ENCODE results near the gene ASPHD2. TPM values are rescaled to one million over a fixed set of nuclear protein-coding genes. Genes with fewer than 3 reads are reported as not detected.

Gene ASPHD2
- total RNA-seq, 4 donors from 2014 or later = 0.20 to 2.2 (median 1.2) TPM

DNA sequence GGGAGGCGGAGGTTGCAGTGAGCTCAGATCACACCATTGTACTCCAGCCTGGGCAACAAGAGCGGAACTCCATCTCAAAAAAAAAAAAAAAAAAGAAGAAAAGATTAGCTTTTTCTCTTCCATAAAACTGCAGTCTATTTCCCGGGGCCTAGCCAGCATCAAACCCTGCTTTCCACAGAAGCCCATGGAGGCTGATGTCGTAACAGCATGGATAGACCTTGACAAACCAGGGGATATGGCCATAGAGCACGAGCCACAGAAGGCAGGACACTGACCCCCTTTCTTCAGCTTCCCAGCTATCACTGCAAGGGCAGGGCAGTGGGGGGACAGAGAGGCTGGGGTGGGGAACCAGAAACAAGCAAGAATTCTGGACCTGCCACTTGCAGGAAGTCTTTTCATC, 33.0 kb downstream of the ASPHD2 start:
- TF ChIP-seq EP300 (IDR thresholded peaks at IDR 0.05; ENCODE audit: low read depth) (no peak), POLR2AphosphoS5 (IDR thresholded peaks at IDR 0.05) (no peak), CTCF (IDR thresholded peaks at IDR 0.05) (no peak), POLR2A (IDR thresholded peaks at IDR 0.05) (no peak)
- intact Hi-C loops (cut with DNase I; ENCODE audit: low total_unique reads) (loop anchor here (5.0 kb wide), 1 partner anchor 660 kb away; no protein-coding TSS in a partner anchor), in situ Hi-C loops (cut with MboI; ENCODE audit: low pct_ligation_motif_present in 1 of 4, low pct_unique_long_range_greater_than_20kb in 1 of 4, low sequenced_read_pairs in 3 of 4) (loop anchor here in 2 of 4 donors (5.0 kb wide), 2 partner anchors 60 to 65 kb away; no protein-coding TSS in a partner anchor)
- Histone ChIP-seq H3K4me1 (no peaks in the 10 kb centered on the region), H3K9me3 (no peaks in the 10 kb centered on the region), H3K36me3 (peaks cover 0 to 42% (median 10%) of the 10 kb centered on the region in 4 donors), H3K27ac (no peak overlapping the region), H3K27me3 (no peaks in the 10 kb centered on the region), H3K4me3 (no peak overlapping the region)
- 89 to 95% methylated on average over 3 to 5 of the region's 5 CpGs for WGBS, 2 donors (ENCODE audit: low coverage in 1 of 2)
- DNase-seq = no peak

DNA sequence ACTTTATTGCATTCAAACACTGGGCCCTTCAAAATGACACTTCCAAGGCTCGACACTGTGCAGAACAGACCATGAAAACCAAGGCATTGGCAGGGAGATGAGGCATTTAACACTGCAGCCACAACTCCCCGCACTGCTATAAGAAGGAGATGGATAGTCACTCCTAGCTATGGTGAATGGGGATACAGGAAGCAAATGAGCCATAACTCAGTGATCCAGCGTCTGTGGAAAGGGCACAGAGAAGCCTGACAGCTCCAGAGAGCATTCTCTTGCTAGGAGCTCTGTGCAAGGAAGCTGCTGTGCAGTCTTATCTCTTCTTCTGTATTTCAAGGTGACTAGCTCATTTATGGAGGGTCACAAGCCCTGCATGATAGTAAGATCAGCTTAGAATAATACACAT, 33.6 kb downstream of the ASPHD2 start:
- intact Hi-C loops (cut with DNase I; ENCODE audit: low total_unique reads) (loop anchor here (5.0 kb wide), 1 partner anchor 660 kb away; no protein-coding TSS in a partner anchor), in situ Hi-C loops (cut with MboI; ENCODE audit: low pct_ligation_motif_present in 1 of 4, low pct_unique_long_range_greater_than_20kb in 1 of 4, low sequenced_read_pairs in 3 of 4) (loop anchor here in 2 of 4 donors (5.0 kb wide), 2 partner anchors 60 to 65 kb away; no protein-coding TSS in a partner anchor)
- peaks cover 0 to 42% (median 11%) of the 10 kb centered on the region in 4 donors for H3K36me3 ChIP-seq
- TF ChIP-seq EP300 (IDR thresholded peaks at IDR 0.05; ENCODE audit: low read depth) = no peak
- no peak for TF ChIP-seq CTCF (IDR thresholded peaks at IDR 0.05)
- TF ChIP-seq POLR2A (IDR thresholded peaks at IDR 0.05) = no peak
- no peak for TF ChIP-seq POLR2AphosphoS5 (IDR thresholded peaks at IDR 0.05)
- H3K4me3 ChIP-seq = no peak overlapping the region
- no peak overlapping the region for H3K27ac ChIP-seq
- no peaks in the 10 kb centered on the region for H3K4me1 ChIP-seq
- WGBS, 2 donors (ENCODE audit: low coverage in 1 of 2) = 87 to 88% methylated on average over 1 to 3 of the region's 3 CpGs
- DNase-seq = no peak
- no peaks in the 10 kb centered on the region for H3K9me3 ChIP-seq
- H3K27me3 ChIP-seq = no peaks in the 10 kb centered on the region

GRCh38 chr22:26463101-26463661, 34.1 kb downstream of the ASPHD2 start:
- no peak for TF ChIP-seq POLR2AphosphoS5 (IDR thresholded peaks at IDR 0.05)
- no peak for TF ChIP-seq EP300 (IDR thresholded peaks at IDR 0.05; ENCODE audit: low read depth)
- no peak for TF ChIP-seq POLR2A (IDR thresholded peaks at IDR 0.05)
- TF ChIP-seq CTCF (IDR thresholded peaks at IDR 0.05) = no peak
- 76% methylated on average over 10 of the region's 10 CpGs; no CpG with 5 or more reads in 1 of the 2 donors for WGBS, 2 donors (ENCODE audit: low coverage in 1 of 2)
- H3K4me1 ChIP-seq = no peaks in the 10 kb centered on the region
- no peaks in the 10 kb centered on the region for H3K9me3 ChIP-seq
- in situ Hi-C loops (cut with MboI; ENCODE audit: low pct_ligation_motif_present in 1 of 4, low pct_unique_long_range_greater_than_20kb in 1 of 4, low sequenced_read_pairs in 3 of 4) (loop anchor here in 2 of 4 donors (5.0 kb wide), 2 partner anchors 61 to 66 kb away; no protein-coding TSS in a partner anchor), intact Hi-C loops (cut with DNase I; ENCODE audit: low total_unique reads) (loop anchor here (5.0 kb wide), 1 partner anchor 661 kb away; no protein-coding TSS in a partner anchor)
- H3K4me3 ChIP-seq = no peak overlapping the region
- peaks cover 0 to 42% (median 10%) of the 10 kb centered on the region in 4 donors for H3K36me3 ChIP-seq
- no peak for DNase-seq
- no peak overlapping the region for H3K27ac ChIP-seq
- no peaks in the 10 kb centered on the region for H3K27me3 ChIP-seq

- 85% methylated on average over 9 of the region's 9 CpGs; no CpG with 5 or more reads in 1 of the 2 donors for WGBS, 2 donors (ENCODE audit: low coverage in 1 of 2)
- Histone ChIP-seq H3K27ac (no peak overlapping the region), H3K36me3 (peaks cover 0 to 44% (median 12%) of the 10 kb centered on the region in 4 donors), H3K4me1 (no peaks in the 10 kb centered on the region), H3K9me3 (no peaks in the 10 kb centered on the region), H3K4me3 (no peak overlapping the region), H3K27me3 (no peaks in the 10 kb centered on the region)
- no peak for TF ChIP-seq EP300 (IDR thresholded peaks at IDR 0.05; ENCODE audit: low read depth)
- no peak for TF ChIP-seq CTCF (IDR thresholded peaks at IDR 0.05)
- no peak for TF ChIP-seq POLR2A (IDR thresholded peaks at IDR 0.05)
- TF ChIP-seq POLR2AphosphoS5 (IDR thresholded peaks at IDR 0.05) = no peak
- DNase-seq = no peak
- intact Hi-C loops (cut with DNase I; ENCODE audit: low total_unique reads) = loop anchor here (5.0 kb wide), 1 partner anchor 661 kb away; no protein-coding TSS in a partner anchor
- in situ Hi-C loops (cut with MboI; ENCODE audit: low pct_ligation_motif_present in 1 of 4, low pct_unique_long_range_greater_than_20kb in 1 of 4, low sequenced_read_pairs in 3 of 4) = loop anchor here in 2 of 4 donors (5.0 kb wide), 2 partner anchors 61 to 66 kb away; no protein-coding TSS in a partner anchor
Measured at GRCh38 chr22:26463688-26464087, 34.6 kb downstream of the ASPHD2 start.

Data from transverse colon (tissue), 4 donors.